ENCODE data around the gene OAS2.

OAS2 gene

GRCh38 chr12:113057565-113058485 is 79.5 kb downstream of the OAS2 start:
- DNase-seq, result peak in 4 of 56 donors; percentile 20 to 43 (median 34)

GRCh38 chr12:113058553-113058952 is 80.2 kb downstream of the OAS2 start:
- no peak for DNase-seq

GRCh38 chr12:113059071-113059595 is 80.8 kb downstream of the OAS2 start:
- DNase-seq, result no peak

GRCh38 chr12:113060336-113060960 is 82.1 kb downstream of the OAS2 start:
- no peak for DNase-seq

- DNase-seq, result peak in 2 of 56 donors; percentile 14
Measured at GRCh38 chr12:113061061-113061694, 82.9 kb downstream of the OAS2 start.
